ENCODE measurements around the gene SLCO1C1.

SLCO1C1 gene

GRCh38 chr12:20695232-20695631 lies at the start of gene SLCO1C1:
Gene SLCO1C1, plus strand, starts transcription at chr12:20695332. Its CDS starts 4,245 bp downstream, at chr12:20699577.
- H3K4me3 ChIP-seq (ENCODE audit: low read depth in 1 of 2, low read length in 2 of 2) = no peak within 1 kb of the TSS
- H3K27ac ChIP-seq (ENCODE audit: low read length) = no peak within 1 kb of the TSS
- H3K9me3 ChIP-seq (ENCODE audit: control insufficient read depth in 1 of 2, low read length in 2 of 2) = no peaks in the 10 kb centered on the region
- no peaks in the 10 kb centered on the region for H3K4me1 ChIP-seq (ENCODE audit: control insufficient read depth in 1 of 2, insufficient read depth in 2 of 2, low read length in 2 of 2)
- H3K36me3 ChIP-seq (ENCODE audit: control insufficient read depth in 1 of 2, insufficient read depth in 2 of 2, low read length in 2 of 2) = no peaks in the 10 kb centered on the region
- H3K27me3 ChIP-seq (ENCODE audit: low read depth, low read length) = no peaks in the 10 kb centered on the region

- no peaks in the 10 kb centered on the region for H3K36me3 ChIP-seq (ENCODE audit: control insufficient read depth in 1 of 2, insufficient read depth in 2 of 2, low read length in 2 of 2)
- H3K27me3 ChIP-seq (ENCODE audit: low read depth, low read length) = no peaks in the 10 kb centered on the region
- H3K27ac ChIP-seq (ENCODE audit: low read length) = no peak overlapping the region
- no peaks in the 10 kb centered on the region for H3K4me1 ChIP-seq (ENCODE audit: control insufficient read depth in 1 of 2, insufficient read depth in 2 of 2, low read length in 2 of 2)
- H3K4me3 ChIP-seq (ENCODE audit: low read depth in 1 of 2, low read length in 2 of 2) = no peak overlapping the region
- no peaks in the 10 kb centered on the region for H3K9me3 ChIP-seq (ENCODE audit: control insufficient read depth in 1 of 2, low read length in 2 of 2)
Measured at GRCh38 chr12:20646239-20646827, 48.8 kb upstream of the SLCO1C1 start.

- H3K9me3 ChIP-seq (ENCODE audit: control insufficient read depth in 1 of 2, low read length in 2 of 2) = no peaks in the 10 kb centered on the region
- H3K36me3 ChIP-seq (ENCODE audit: control insufficient read depth in 1 of 2, insufficient read depth in 2 of 2, low read length in 2 of 2) = no peaks in the 10 kb centered on the region
- no peaks in the 10 kb centered on the region for H3K27me3 ChIP-seq (ENCODE audit: low read depth, low read length)
- no peak overlapping the region for H3K27ac ChIP-seq (ENCODE audit: low read length)
- no peak overlapping the region for H3K4me3 ChIP-seq (ENCODE audit: low read depth in 1 of 2, low read length in 2 of 2)
- no peaks in the 10 kb centered on the region for H3K4me1 ChIP-seq (ENCODE audit: control insufficient read depth in 1 of 2, insufficient read depth in 2 of 2, low read length in 2 of 2)
Measured at GRCh38 chr12:20653871-20654270, 41.3 kb upstream of the SLCO1C1 start.

GRCh38 chr12:20656600-20656999 lies 38.5 kb upstream of the SLCO1C1 start:
- Histone ChIP-seq H3K36me3 (ENCODE audit: control insufficient read depth in 1 of 2, insufficient read depth in 2 of 2, low read length in 2 of 2) (peaks cover 0 to 19% of the 10 kb centered on the region in 2 donors), H3K27ac (ENCODE audit: low read length) (no peak overlapping the region), H3K27me3 (ENCODE audit: low read depth, low read length) (no peaks in the 10 kb centered on the region), H3K9me3 (ENCODE audit: control insufficient read depth in 1 of 2, low read length in 2 of 2) (peaks cover 0 to 5% of the 10 kb centered on the region in 2 donors), H3K4me1 (ENCODE audit: control insufficient read depth in 1 of 2, insufficient read depth in 2 of 2, low read length in 2 of 2) (no peaks in the 10 kb centered on the region), H3K4me3 (ENCODE audit: low read depth in 1 of 2, low read length in 2 of 2) (no peak overlapping the region)

GRCh38 chr12:20657496-20657895 lies 37.6 kb upstream of the SLCO1C1 start:
- Histone ChIP-seq H3K4me3 (ENCODE audit: low read depth in 1 of 2, low read length in 2 of 2) (no peak overlapping the region), H3K4me1 (ENCODE audit: control insufficient read depth in 1 of 2, insufficient read depth in 2 of 2, low read length in 2 of 2) (no peaks in the 10 kb centered on the region), H3K27ac (ENCODE audit: low read length) (no peak overlapping the region), H3K36me3 (ENCODE audit: control insufficient read depth in 1 of 2, insufficient read depth in 2 of 2, low read length in 2 of 2) (peaks cover 0 to 28% of the 10 kb centered on the region in 2 donors), H3K9me3 (ENCODE audit: control insufficient read depth in 1 of 2, low read length in 2 of 2) (peaks cover 0 to 10% of the 10 kb centered on the region in 2 donors), H3K27me3 (ENCODE audit: low read depth, low read length) (no peaks in the 10 kb centered on the region)

- H3K4me3 ChIP-seq (ENCODE audit: low read depth in 1 of 2, low read length in 2 of 2) = no peak overlapping the region
- H3K4me1 ChIP-seq (ENCODE audit: control insufficient read depth in 1 of 2, insufficient read depth in 2 of 2, low read length in 2 of 2) = no peaks in the 10 kb centered on the region
- no peaks in the 10 kb centered on the region for H3K27me3 ChIP-seq (ENCODE audit: low read depth, low read length)
- no peak overlapping the region for H3K27ac ChIP-seq (ENCODE audit: low read length)
- H3K36me3 ChIP-seq (ENCODE audit: control insufficient read depth in 1 of 2, insufficient read depth in 2 of 2, low read length in 2 of 2) = peaks cover 5 to 7% of the 10 kb centered on the region in 2 donors
- no peaks in the 10 kb centered on the region for H3K9me3 ChIP-seq (ENCODE audit: control insufficient read depth in 1 of 2, low read length in 2 of 2)
Measured at GRCh38 chr12:20681334-20681733, 13.8 kb upstream of the SLCO1C1 start.

GRCh38 chr12:20696181-20696905 lies 1.2 kb downstream of the SLCO1C1 start:
- H3K27me3 ChIP-seq (ENCODE audit: low read depth, low read length) = no peaks in the 10 kb centered on the region
- H3K4me1 ChIP-seq (ENCODE audit: control insufficient read depth in 1 of 2, insufficient read depth in 2 of 2, low read length in 2 of 2) = no peaks in the 10 kb centered on the region
- no peaks in the 10 kb centered on the region for H3K9me3 ChIP-seq (ENCODE audit: control insufficient read depth in 1 of 2, low read length in 2 of 2)
- no peak overlapping the region for H3K4me3 ChIP-seq (ENCODE audit: low read depth in 1 of 2, low read length in 2 of 2)
- H3K36me3 ChIP-seq (ENCODE audit: control insufficient read depth in 1 of 2, insufficient read depth in 2 of 2, low read length in 2 of 2) = no peaks in the 10 kb centered on the region
- no peak overlapping the region for H3K27ac ChIP-seq (ENCODE audit: low read length)

GRCh38 chr12:20701106-20701505 lies 6.0 kb downstream of the SLCO1C1 start:
- Histone ChIP-seq H3K27me3 (ENCODE audit: low read depth, low read length) (no peaks in the 10 kb centered on the region), H3K4me1 (ENCODE audit: control insufficient read depth in 1 of 2, insufficient read depth in 2 of 2, low read length in 2 of 2) (no peaks in the 10 kb centered on the region), H3K4me3 (ENCODE audit: low read depth in 1 of 2, low read length in 2 of 2) (no peak overlapping the region), H3K9me3 (ENCODE audit: control insufficient read depth in 1 of 2, low read length in 2 of 2) (no peaks in the 10 kb centered on the region), H3K36me3 (ENCODE audit: control insufficient read depth in 1 of 2, insufficient read depth in 2 of 2, low read length in 2 of 2) (no peaks in the 10 kb centered on the region), H3K27ac (ENCODE audit: low read length) (no peak overlapping the region)

GRCh38 chr12:20704860-20705259 lies 9.7 kb downstream of the SLCO1C1 start:
- Histone ChIP-seq H3K9me3 (ENCODE audit: control insufficient read depth in 1 of 2, low read length in 2 of 2) (no peaks in the 10 kb centered on the region), H3K4me3 (ENCODE audit: low read depth in 1 of 2, low read length in 2 of 2) (no peak overlapping the region), H3K36me3 (ENCODE audit: control insufficient read depth in 1 of 2, insufficient read depth in 2 of 2, low read length in 2 of 2) (no peaks in the 10 kb centered on the region), H3K4me1 (ENCODE audit: control insufficient read depth in 1 of 2, insufficient read depth in 2 of 2, low read length in 2 of 2) (no peaks in the 10 kb centered on the region), H3K27me3 (ENCODE audit: low read depth, low read length) (no peaks in the 10 kb centered on the region), H3K27ac (ENCODE audit: low read length) (no peak overlapping the region)

GRCh38 chr12:20711846-20712245 lies 16.7 kb downstream of the SLCO1C1 start:
- Histone ChIP-seq H3K36me3 (ENCODE audit: control insufficient read depth in 1 of 2, insufficient read depth in 2 of 2, low read length in 2 of 2) (no peaks in the 10 kb centered on the region), H3K9me3 (ENCODE audit: control insufficient read depth in 1 of 2, low read length in 2 of 2) (no peaks in the 10 kb centered on the region), H3K27ac (ENCODE audit: low read length) (no peak overlapping the region), H3K27me3 (ENCODE audit: low read depth, low read length) (no peaks in the 10 kb centered on the region), H3K4me3 (ENCODE audit: low read depth in 1 of 2, low read length in 2 of 2) (no peak overlapping the region), H3K4me1 (ENCODE audit: control insufficient read depth in 1 of 2, insufficient read depth in 2 of 2, low read length in 2 of 2) (no peaks in the 10 kb centered on the region)

GRCh38 chr12:20716037-20716436 lies 20.9 kb downstream of the SLCO1C1 start:
- H3K9me3 ChIP-seq (ENCODE audit: control insufficient read depth in 1 of 2, low read length in 2 of 2) = no peaks in the 10 kb centered on the region
- no peak overlapping the region for H3K27ac ChIP-seq (ENCODE audit: low read length)
- H3K36me3 ChIP-seq (ENCODE audit: control insufficient read depth in 1 of 2, insufficient read depth in 2 of 2, low read length in 2 of 2) = no peaks in the 10 kb centered on the region
- H3K27me3 ChIP-seq (ENCODE audit: low read depth, low read length) = no peaks in the 10 kb centered on the region
- H3K4me1 ChIP-seq (ENCODE audit: control insufficient read depth in 1 of 2, insufficient read depth in 2 of 2, low read length in 2 of 2) = no peaks in the 10 kb centered on the region
- no peak overlapping the region for H3K4me3 ChIP-seq (ENCODE audit: low read depth in 1 of 2, low read length in 2 of 2)

- no peak overlapping the region for H3K4me3 ChIP-seq (ENCODE audit: low read depth in 1 of 2, low read length in 2 of 2)
- no peaks in the 10 kb centered on the region for H3K9me3 ChIP-seq (ENCODE audit: control insufficient read depth in 1 of 2, low read length in 2 of 2)
- H3K4me1 ChIP-seq (ENCODE audit: control insufficient read depth in 1 of 2, insufficient read depth in 2 of 2, low read length in 2 of 2) = no peaks in the 10 kb centered on the region
- no peaks in the 10 kb centered on the region for H3K27me3 ChIP-seq (ENCODE audit: low read depth, low read length)
- no peak overlapping the region for H3K27ac ChIP-seq (ENCODE audit: low read length)
- H3K36me3 ChIP-seq (ENCODE audit: control insufficient read depth in 1 of 2, insufficient read depth in 2 of 2, low read length in 2 of 2) = no peaks in the 10 kb centered on the region
Measured at GRCh38 chr12:20716985-20717384, 21.9 kb downstream of the SLCO1C1 start.
